Measurements from ENCODE around the gene ADAM19. TPM values are rescaled to one million over a fixed set of nuclear protein-coding genes. Genes with fewer than 3 reads are reported as not detected.

Gene ADAM19
- total RNA-seq, 4 donors from 2014 or later, result 4.0 to 28.1 (median 15.1) TPM

GRCh38 chr5:157477814-157478494 is 97.6 kb downstream of the ADAM19 start:
- in situ Hi-C loops (cut with MboI; ENCODE audit: low pct_ligation_motif_present in 1 of 4, low pct_unique_long_range_greater_than_20kb in 1 of 4, low sequenced_read_pairs in 3 of 4) (loop anchor here in 3 of 4 donors (10.0 to 25.0 kb wide), 4 partner anchors 143 to 259 kb away; partner anchors contain the start of genes LSM11 (in 1 of the 3) and THG1L (in 1 of the 3)), intact Hi-C loops (cut with DNase I; ENCODE audit: low total_unique reads) (loop anchor here (10.0 kb wide), 1 partner anchor 113 kb away; no protein-coding TSS in a partner anchor)
- Histone ChIP-seq H3K4me1 (peaks cover 8 to 32% (median 19%) of the 10 kb centered on the region in 4 donors), H3K27ac (peak overlapping the region; percentile 60 to 81 (median 74)), H3K36me3 (no peaks in the 10 kb centered on the region), H3K9me3 (no peaks in the 10 kb centered on the region), H3K27me3 (no peaks in the 10 kb centered on the region), H3K4me3 (no peak overlapping the region)
- no peak for TF ChIP-seq CTCF (IDR thresholded peaks at IDR 0.05)
- TF ChIP-seq POLR2AphosphoS5 (IDR thresholded peaks at IDR 0.05), result no peak
- TF ChIP-seq EP300 (IDR thresholded peaks at IDR 0.05; ENCODE audit: low read depth), result no peak
- no peak for TF ChIP-seq POLR2A (IDR thresholded peaks at IDR 0.05)
- DNase-seq, result no peak
- 21 to 22% methylated on average over 5 of the region's 5 CpGs for WGBS, 2 donors (ENCODE audit: low coverage in 1 of 2)

- intact Hi-C loops (cut with DNase I; ENCODE audit: low total_unique reads) (loop anchor here (10.0 kb wide), 1 partner anchor 112 kb away; no protein-coding TSS in a partner anchor), in situ Hi-C loops (cut with MboI; ENCODE audit: low pct_ligation_motif_present in 1 of 4, low pct_unique_long_range_greater_than_20kb in 1 of 4, low sequenced_read_pairs in 3 of 4) (loop anchor here in 3 of 4 donors (10.0 to 25.0 kb wide), 4 partner anchors 142 to 260 kb away; partner anchors contain the start of genes LSM11 (in 1 of the 3) and THG1L (in 1 of the 3))
- Histone ChIP-seq H3K4me3 (no peak overlapping the region), H3K36me3 (no peaks in the 10 kb centered on the region), H3K9me3 (no peaks in the 10 kb centered on the region), H3K27ac (peak overlapping the region; percentile 60 to 81 (median 74)), H3K4me1 (peaks cover 8 to 32% (median 19%) of the 10 kb centered on the region in 4 donors), H3K27me3 (no peaks in the 10 kb centered on the region)
- TF ChIP-seq POLR2AphosphoS5 (IDR thresholded peaks at IDR 0.05) (no peak), CTCF (IDR thresholded peaks at IDR 0.05) (peak; percentile 74 to 76 (median 75)), EP300 (IDR thresholded peaks at IDR 0.05; ENCODE audit: low read depth) (no peak)
- WGBS, 2 donors (ENCODE audit: low coverage in 1 of 2), result 60 to 62% methylated on average over 4 to 7 of the region's 7 CpGs
- DNase-seq, result no peak
Observed at GRCh38 chr5:157476702-157477408, 98.7 kb downstream of the ADAM19 start.

GRCh38 chr5:157475432-157475831 is 100.1 kb downstream of the ADAM19 start:
- intact Hi-C loops (cut with DNase I; ENCODE audit: low total_unique reads) (loop anchor here (2.0 to 10.0 kb wide), 2 partner anchors 43 to 111 kb away; no protein-coding TSS in a partner anchor), in situ Hi-C loops (cut with MboI; ENCODE audit: low pct_ligation_motif_present in 1 of 4, low pct_unique_long_range_greater_than_20kb in 1 of 4, low sequenced_read_pairs in 3 of 4) (loop anchor here in 3 of 4 donors (10.0 to 25.0 kb wide), 4 partner anchors 141 to 262 kb away; partner anchors contain the start of genes LSM11 (in 1 of the 3) and THG1L (in 1 of the 3))
- Histone ChIP-seq H3K36me3 (no peaks in the 10 kb centered on the region), H3K9me3 (no peaks in the 10 kb centered on the region), H3K27ac (peak overlapping the region in 1 of 4 donors; percentile 7), H3K4me1 (peaks cover 8 to 32% (median 19%) of the 10 kb centered on the region in 4 donors), H3K4me3 (no peak overlapping the region), H3K27me3 (no peaks in the 10 kb centered on the region)
- no peak for DNase-seq
- no peak for TF ChIP-seq POLR2A (IDR thresholded peaks at IDR 0.05)
- no peak for TF ChIP-seq CTCF (IDR thresholded peaks at IDR 0.05)
- 78 to 94% methylated on average over 1 to 3 of the region's 3 CpGs for WGBS, 2 donors (ENCODE audit: low coverage in 1 of 2)
